T-helper 17 cell (primary cell): ENCODE results near the gene LSP1. TPM values are rescaled to one million over a fixed set of nuclear protein-coding genes. Genes with fewer than 3 reads are reported as not detected.
"Not testable (repeated sequence)": the region's sequence is repeated elsewhere in the genome, so short reads cannot be mapped to it uniquely, and the experiment has no call there.

Experiments used
- ATAC-seq: fragments of 150-1000 bp; cut with Tn5 transposase; 2 replicates; pipeline ENCODE4 v1.10.0; 2021; ENCODE audit warnings: mild to moderate bottlenecking, moderate library complexity
- DNase-seq, 3 donors: peaks; one replicate each; pipeline versions ENCODE4 v3.0.0 to v3.0.0-alpha.2; 2020 to 2021
- H3K9me3 ChIP-seq: one replicate; pipeline ENCODE4 v1.7.0; 2013; ENCODE audit warnings: low read length, mild to moderate bottlenecking; ENCODE audit not compliant: control insufficient read depth, poor library complexity, severe bottlenecking
- H3K27ac Mint-ChIP-seq: one replicate; pipeline ENCODE4 v1.8.0; 2022; ENCODE audit warnings: mild to moderate bottlenecking, moderate library complexity, mixed read lengths
- H3K27me3 Mint-ChIP-seq: one replicate; pipeline ENCODE4 v1.8.0; 2022; ENCODE audit warnings: mixed read lengths
- H3K36me3 Mint-ChIP-seq: one replicate; pipeline ENCODE4 v1.8.0; 2022; ENCODE audit warnings: low read depth, mixed read lengths
- H3K4me1 Mint-ChIP-seq: one replicate; pipeline ENCODE4 v1.8.0; 2022; ENCODE audit warnings: mild to moderate bottlenecking, mixed read lengths
- H3K4me3 Mint-ChIP-seq: one replicate; pipeline ENCODE4 v1.8.0; 2022; ENCODE audit warnings: mild to moderate bottlenecking, moderate library complexity, mixed read lengths
- total RNA-seq, 4 donors: library from RNA in 2 of 4; stranded (reverse) in 2 of 4; gene quantifications; one replicate each; pipeline ENCODE4 v1.2.3 and lab custom pipeline; 2022 to 2026

LSP1 gene
- total RNA-seq, 2 donors from 2014 or later = 297 to 299 TPM

DNA sequence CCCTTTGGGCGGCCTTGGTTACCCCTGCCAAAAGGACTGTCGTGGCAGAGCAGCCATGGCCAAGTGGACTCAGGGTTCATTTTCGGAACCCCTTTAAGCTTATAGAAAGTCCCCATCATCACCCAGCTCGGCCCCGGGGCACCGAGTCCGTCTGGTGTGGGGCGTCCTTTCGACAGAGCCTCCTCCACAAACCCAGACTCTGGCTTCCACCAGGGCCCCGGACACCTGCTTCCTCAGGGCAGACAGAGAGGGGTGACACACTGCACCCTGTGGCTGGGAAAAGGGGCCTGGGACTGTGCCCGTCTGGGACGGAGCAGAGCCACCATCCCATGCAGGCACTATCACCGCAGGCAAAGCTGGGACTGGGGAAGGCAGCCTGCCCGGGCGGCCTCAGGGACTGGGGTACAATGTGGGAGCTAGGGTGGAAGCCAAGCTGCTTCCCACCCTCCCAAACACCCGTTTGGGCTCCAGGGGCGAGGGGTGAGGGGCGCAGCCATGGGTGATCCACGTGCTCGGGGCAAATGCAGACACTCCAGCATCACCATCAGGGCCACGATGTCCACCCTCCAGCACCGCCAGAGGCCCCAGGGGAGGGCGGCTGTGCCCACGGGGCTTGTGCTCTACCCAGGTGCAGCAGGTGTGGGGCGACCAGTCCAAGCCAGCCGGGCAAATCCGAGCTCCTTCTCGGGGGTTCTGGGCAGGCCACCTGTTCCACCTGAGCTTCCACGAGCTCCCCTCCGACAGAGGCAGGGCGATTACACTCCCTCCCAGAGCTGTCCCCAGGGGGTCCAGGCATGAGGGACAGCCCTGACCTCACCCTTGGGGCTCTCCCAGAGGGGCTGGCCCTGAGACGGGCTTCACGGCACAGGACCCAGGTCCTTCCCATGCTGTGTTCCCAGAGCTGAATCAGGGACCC, 82.5 kb downstream of the LSP1 start:
- Mint-ChIP-seq H3K36me3 (no peaks in the 10 kb centered on the region), H3K27ac (no peak overlapping the region), H3K4me3 (no peak overlapping the region), H3K4me1 (peaks cover 14% of the 10 kb centered on the region), H3K27me3 (peaks cover 11% of the 10 kb centered on the region)
- ATAC-seq = no peak
- DNase-seq = peak in 2 of 3 donors; percentile 1 to 7
- H3K9me3 ChIP-seq = no peaks in the 10 kb centered on the region

- Mint-ChIP-seq H3K4me1 (peaks cover 14% of the 10 kb centered on the region), H3K27me3 (peaks cover 11% of the 10 kb centered on the region), H3K36me3 (no peaks in the 10 kb centered on the region), H3K27ac (no peak overlapping the region), H3K4me3 (no peak overlapping the region)
- DNase-seq = no peak
- no peaks in the 10 kb centered on the region for H3K9me3 ChIP-seq
- no peak for ATAC-seq
Observed at GRCh38 chr11:1936072-1936780, 83.3 kb downstream of the LSP1 start.

GRCh38 chr11:1936781-1937615, 84.1 kb downstream of the LSP1 start:
- peak in 2 of 3 donors; percentile 2 to 7 for DNase-seq
- peaks cover 6% of the 10 kb centered on the region for H3K27me3 Mint-ChIP-seq

DNA sequence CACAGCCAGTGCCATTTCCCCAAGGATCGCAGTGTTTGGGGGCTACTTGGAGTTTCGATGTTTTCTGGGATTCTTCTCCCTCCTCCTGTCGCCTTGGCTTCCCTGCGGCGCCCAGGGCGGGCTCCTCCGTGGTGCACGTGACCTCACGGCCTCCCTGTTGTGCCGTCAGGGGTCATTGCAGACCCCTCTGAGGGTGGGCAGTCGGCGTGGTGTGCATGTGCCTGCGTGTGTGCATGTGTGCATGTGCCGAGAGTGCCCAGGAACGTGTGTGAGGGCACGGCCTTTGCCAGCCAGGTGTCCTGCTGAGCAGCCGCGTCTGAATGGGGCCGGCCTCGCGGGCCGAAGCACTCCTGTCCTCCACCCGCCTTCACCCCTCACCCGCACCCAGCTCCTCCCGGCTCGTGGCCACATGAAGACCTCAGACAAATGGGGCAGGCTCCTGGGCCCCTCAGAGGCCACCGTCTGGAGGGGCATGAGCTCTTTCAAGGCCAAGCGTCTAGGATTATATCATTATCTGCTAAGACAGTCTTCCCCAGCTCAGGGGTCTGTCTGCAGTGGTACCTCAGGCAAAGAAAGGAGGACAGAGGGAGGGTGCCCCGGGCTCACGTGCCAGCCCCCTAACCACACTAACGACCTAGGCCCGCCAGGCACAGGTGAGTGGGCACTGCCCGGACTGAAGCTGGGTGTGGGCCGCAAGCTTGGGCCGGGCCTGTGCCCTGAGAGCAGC, 84.9 kb downstream of the LSP1 start:
- H3K9me3 ChIP-seq = no peaks in the 10 kb centered on the region
- Mint-ChIP-seq H3K27me3 (peaks cover 5% of the 10 kb centered on the region), H3K4me1 (peaks cover 11% of the 10 kb centered on the region), H3K36me3 (no peaks in the 10 kb centered on the region), H3K27ac (no peak overlapping the region), H3K4me3 (peak overlapping the region; percentile 25)
- no peak for ATAC-seq
- peak in 2 of 3 donors; percentile 2 to 5 for DNase-seq

More at GRCh38 chr11:1936781-1937615, 84.1 kb downstream of the LSP1 start:
- Mint-ChIP-seq H3K4me1 (peaks cover 11% of the 10 kb centered on the region), H3K4me3 (no peak overlapping the region), H3K36me3 (no peaks in the 10 kb centered on the region), H3K27ac (no peak overlapping the region)
- no peak for ATAC-seq
- no peaks in the 10 kb centered on the region for H3K9me3 ChIP-seq

DNA sequence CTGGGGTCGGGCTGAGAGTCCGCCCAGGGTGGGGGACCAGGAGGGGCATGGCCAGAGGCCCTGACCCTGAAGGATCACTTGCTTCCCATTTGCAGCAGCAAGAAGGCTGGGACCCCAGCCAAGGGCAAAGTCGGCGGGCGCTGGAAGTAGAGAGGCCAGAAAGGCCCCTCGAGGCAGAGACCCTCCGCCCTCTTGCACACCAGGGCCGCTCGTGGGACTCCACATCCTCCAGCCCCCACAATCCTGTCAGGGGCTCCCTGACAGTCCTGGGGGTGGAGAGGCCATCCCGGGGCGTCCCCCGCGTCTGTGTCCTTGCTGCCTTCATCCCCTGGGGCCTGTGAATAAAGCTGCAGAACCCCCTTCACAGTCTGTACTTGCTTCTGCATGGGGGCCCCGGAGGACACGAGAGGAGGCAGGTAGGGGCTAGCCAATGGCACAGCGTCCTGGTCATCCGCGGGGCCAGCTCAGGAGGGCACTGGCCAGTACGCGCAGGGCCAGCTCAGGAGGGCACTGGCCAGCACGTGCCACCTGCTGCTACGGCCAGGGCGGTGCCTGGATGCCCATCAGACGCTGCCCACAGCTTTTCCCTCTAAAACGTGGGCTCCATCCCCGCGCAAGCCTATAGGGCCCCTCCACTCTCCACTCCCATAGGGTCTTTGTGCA, 85.6 kb downstream of the LSP1 start:
- Mint-ChIP-seq H3K27me3 (peaks cover 5% of the 10 kb centered on the region), H3K36me3 (no peaks in the 10 kb centered on the region), H3K4me1 (peaks cover 11% of the 10 kb centered on the region), H3K4me3 (peak overlapping the region; percentile 25), H3K27ac (no peak overlapping the region)
- no peaks in the 10 kb centered on the region for H3K9me3 ChIP-seq
- DNase-seq = peak; percentile 4 to 7 (median 5)
- no peak for ATAC-seq

GRCh38 chr11:1939006-1939625, 86.2 kb downstream of the LSP1 start:
- ATAC-seq (no peak), DNase-seq (no peak)
- Mint-ChIP-seq H3K27ac (no peak overlapping the region), H3K36me3 (no peaks in the 10 kb centered on the region), H3K27me3 (peaks cover 5% of the 10 kb centered on the region), H3K4me3 (no peak overlapping the region), H3K4me1 (peaks cover 12% of the 10 kb centered on the region)
- H3K9me3 ChIP-seq = no peaks in the 10 kb centered on the region

- not testable (repeated sequence) for H3K27me3 Mint-ChIP-seq, H3K36me3 Mint-ChIP-seq, H3K4me3 Mint-ChIP-seq, H3K9me3 ChIP-seq, ATAC-seq
- Mint-ChIP-seq H3K27ac (peak overlapping the region; percentile 81), H3K4me1 (peaks cover 12% of the 10 kb centered on the region)
- DNase-seq = peak in 1 of 3 donors; percentile 2
Observed at GRCh38 chr11:1939788-1940187, 86.9 kb downstream of the LSP1 start.

Other genes with a start within 250 kb of the LSP1 start
- not detected for gene KRTAP5-3, start 244.6 kb upstream of the LSP1 start, total RNA-seq
- gene KRTAP5-4, start 230.9 kb upstream of the LSP1 start, total RNA-seq = not detected
- not detected for gene KRTAP5-5, start 223.3 kb upstream of the LSP1 start, total RNA-seq
- not detected for gene KRTAP5-6, start 155.9 kb upstream of the LSP1 start, total RNA-seq
- under 1 TPM; 0.78 to 0.90 TPM for gene IFITM10, start 102.5 kb upstream of the LSP1 start, total RNA-seq
- 10 to 100 TPM; 79.6 to 83.2 TPM for gene CTSD, start 89.2 kb upstream of the LSP1 start, total RNA-seq
- not detected for gene SYT8, start 18.1 kb upstream of the LSP1 start, total RNA-seq
- not detected for gene TNNI2, start 14.1 kb upstream of the LSP1 start, total RNA-seq
- gene PRR33, start 38.8 kb downstream of the LSP1 start, total RNA-seq = not detected
- gene TNNT3, start 66.6 kb downstream of the LSP1 start, total RNA-seq = 1 to 10 TPM; 7.4 to 8.9 TPM
- gene MRPL23, start 94.2 kb downstream of the LSP1 start, total RNA-seq = 10 to 100 TPM; 35.1 to 40.7 TPM
- gene H19, start 144.8 kb downstream of the LSP1 start, total RNA-seq = not detected